ENCODE results near the gene CREB5.

The CREB5 gene

GRCh38 chr7:28435152-28435551 is 22.8 kb downstream of the CREB5 start:
- H3K9me3 ChIP-seq (ENCODE audit: control insufficient read depth, low read length): no peaks in the 10 kb centered on the region
- H3K4me3 ChIP-seq (ENCODE audit: extremely low read depth, insufficient read depth, low read length, poor library complexity, severe bottlenecking): no peak overlapping the region
- no peaks in the 10 kb centered on the region for H3K4me1 ChIP-seq (ENCODE audit: control insufficient read depth, insufficient read depth, low read length, poor library complexity, severe bottlenecking)
- H3K27ac ChIP-seq (ENCODE audit: low read depth, low read length, severe bottlenecking): no peak overlapping the region
- no CpG with 5 or more reads among the region's 4 CpGs for WGBS, 2 experiments (ENCODE audit: insufficient coverage in 2 of 2)
- no peaks in the 10 kb centered on the region for H3K36me3 ChIP-seq (ENCODE audit: control insufficient read depth, insufficient read depth, low read length)

GRCh38 chr7:28435732-28436378 is 23.5 kb downstream of the CREB5 start:
- no CpG with 5 or more reads among the region's 2 CpGs for WGBS, 2 experiments (ENCODE audit: insufficient coverage in 2 of 2)
- H3K27ac ChIP-seq (ENCODE audit: low read depth, low read length, severe bottlenecking): no peak overlapping the region
- no peaks in the 10 kb centered on the region for H3K4me1 ChIP-seq (ENCODE audit: control insufficient read depth, insufficient read depth, low read length, poor library complexity, severe bottlenecking)
- no peak overlapping the region for H3K4me3 ChIP-seq (ENCODE audit: extremely low read depth, insufficient read depth, low read length, poor library complexity, severe bottlenecking)
- H3K36me3 ChIP-seq (ENCODE audit: control insufficient read depth, insufficient read depth, low read length): no peaks in the 10 kb centered on the region
- H3K9me3 ChIP-seq (ENCODE audit: control insufficient read depth, low read length): no peaks in the 10 kb centered on the region

- Histone ChIP-seq H3K9me3 (ENCODE audit: control insufficient read depth, low read length) (no peaks in the 10 kb centered on the region), H3K36me3 (ENCODE audit: control insufficient read depth, insufficient read depth, low read length) (no peaks in the 10 kb centered on the region), H3K4me3 (ENCODE audit: extremely low read depth, insufficient read depth, low read length, poor library complexity, severe bottlenecking) (no peak overlapping the region), H3K27ac (ENCODE audit: low read depth, low read length, severe bottlenecking) (no peak overlapping the region), H3K4me1 (ENCODE audit: control insufficient read depth, insufficient read depth, low read length, poor library complexity, severe bottlenecking) (no peaks in the 10 kb centered on the region)
- 87 to 98% methylated on average over 7 of the region's 8 CpGs for WGBS, 2 experiments (ENCODE audit: insufficient coverage in 2 of 2)
Measured at GRCh38 chr7:28440055-28440601, 27.8 kb downstream of the CREB5 start.

GRCh38 chr7:28442540-28443420 is 30.5 kb downstream of the CREB5 start:
- Histone ChIP-seq H3K9me3 (ENCODE audit: control insufficient read depth, low read length) (no peaks in the 10 kb centered on the region), H3K36me3 (ENCODE audit: control insufficient read depth, insufficient read depth, low read length) (no peaks in the 10 kb centered on the region), H3K4me1 (ENCODE audit: control insufficient read depth, insufficient read depth, low read length, poor library complexity, severe bottlenecking) (no peaks in the 10 kb centered on the region), H3K4me3 (ENCODE audit: extremely low read depth, insufficient read depth, low read length, poor library complexity, severe bottlenecking) (no peak overlapping the region), H3K27ac (ENCODE audit: low read depth, low read length, severe bottlenecking) (no peak overlapping the region)
- WGBS, 2 experiments (ENCODE audit: insufficient coverage in 2 of 2): 100% methylated on average over 1 of the region's 5 CpGs; no CpG with 5 or more reads in 1 of the 2 experiments

GRCh38 chr7:28446131-28446530 is 33.8 kb downstream of the CREB5 start:
- Histone ChIP-seq H3K36me3 (ENCODE audit: control insufficient read depth, insufficient read depth, low read length) (no peaks in the 10 kb centered on the region), H3K9me3 (ENCODE audit: control insufficient read depth, low read length) (no peaks in the 10 kb centered on the region), H3K4me1 (ENCODE audit: control insufficient read depth, insufficient read depth, low read length, poor library complexity, severe bottlenecking) (no peaks in the 10 kb centered on the region), H3K4me3 (ENCODE audit: extremely low read depth, insufficient read depth, low read length, poor library complexity, severe bottlenecking) (no peak overlapping the region), H3K27ac (ENCODE audit: low read depth, low read length, severe bottlenecking) (no peak overlapping the region)
- WGBS, 2 experiments (ENCODE audit: insufficient coverage in 2 of 2): 100% methylated on average over 1 of the region's 5 CpGs; no CpG with 5 or more reads in 1 of the 2 experiments

- Histone ChIP-seq H3K36me3 (ENCODE audit: control insufficient read depth, insufficient read depth, low read length) (no peaks in the 10 kb centered on the region), H3K9me3 (ENCODE audit: control insufficient read depth, low read length) (no peaks in the 10 kb centered on the region), H3K4me3 (ENCODE audit: extremely low read depth, insufficient read depth, low read length, poor library complexity, severe bottlenecking) (no peak overlapping the region), H3K27ac (ENCODE audit: low read depth, low read length, severe bottlenecking) (no peak overlapping the region), H3K4me1 (ENCODE audit: control insufficient read depth, insufficient read depth, low read length, poor library complexity, severe bottlenecking) (no peaks in the 10 kb centered on the region)
- 90 to 100% methylated on average over 2 to 3 of the region's 5 CpGs for WGBS, 2 experiments (ENCODE audit: insufficient coverage in 2 of 2)
Measured at GRCh38 chr7:28447071-28447470, 34.8 kb downstream of the CREB5 start.

- Histone ChIP-seq H3K4me3 (ENCODE audit: extremely low read depth, insufficient read depth, low read length, poor library complexity, severe bottlenecking) (no peak overlapping the region), H3K9me3 (ENCODE audit: control insufficient read depth, low read length) (no peaks in the 10 kb centered on the region), H3K27ac (ENCODE audit: low read depth, low read length, severe bottlenecking) (no peak overlapping the region), H3K4me1 (ENCODE audit: control insufficient read depth, insufficient read depth, low read length, poor library complexity, severe bottlenecking) (no peaks in the 10 kb centered on the region), H3K36me3 (ENCODE audit: control insufficient read depth, insufficient read depth, low read length) (no peaks in the 10 kb centered on the region)
- 59 to 76% methylated on average over 2 of the region's 4 CpGs for WGBS, 2 experiments (ENCODE audit: insufficient coverage in 2 of 2)
Measured at GRCh38 chr7:28448708-28449107, 36.4 kb downstream of the CREB5 start.

- WGBS, 2 experiments (ENCODE audit: insufficient coverage in 2 of 2): 81% methylated on average over 2 of the region's 2 CpGs; no CpG with 5 or more reads in 1 of the 2 experiments
- Histone ChIP-seq H3K27ac (ENCODE audit: low read depth, low read length, severe bottlenecking) (no peak overlapping the region), H3K4me1 (ENCODE audit: control insufficient read depth, insufficient read depth, low read length, poor library complexity, severe bottlenecking) (no peaks in the 10 kb centered on the region), H3K36me3 (ENCODE audit: control insufficient read depth, insufficient read depth, low read length) (no peaks in the 10 kb centered on the region), H3K9me3 (ENCODE audit: control insufficient read depth, low read length) (no peaks in the 10 kb centered on the region), H3K4me3 (ENCODE audit: extremely low read depth, insufficient read depth, low read length, poor library complexity, severe bottlenecking) (no peak overlapping the region)
Measured at GRCh38 chr7:28452681-28453080, 40.4 kb downstream of the CREB5 start.

- Histone ChIP-seq H3K36me3 (ENCODE audit: control insufficient read depth, insufficient read depth, low read length) (no peaks in the 10 kb centered on the region), H3K27ac (ENCODE audit: low read depth, low read length, severe bottlenecking) (no peak overlapping the region)
- 92% methylated on average over 4 to 5 of the region's 5 CpGs for WGBS, 2 experiments (ENCODE audit: insufficient coverage in 2 of 2)
Measured at GRCh38 chr7:28455486-28455885, 43.2 kb downstream of the CREB5 start.

GRCh38 chr7:28456044-28456443 is 43.7 kb downstream of the CREB5 start:
- Histone ChIP-seq H3K4me1 (ENCODE audit: control insufficient read depth, insufficient read depth, low read length, poor library complexity, severe bottlenecking) (no peaks in the 10 kb centered on the region), H3K4me3 (ENCODE audit: extremely low read depth, insufficient read depth, low read length, poor library complexity, severe bottlenecking) (no peak overlapping the region), H3K27ac (ENCODE audit: low read depth, low read length, severe bottlenecking) (no peak overlapping the region), H3K36me3 (ENCODE audit: control insufficient read depth, insufficient read depth, low read length) (no peaks in the 10 kb centered on the region), H3K9me3 (ENCODE audit: control insufficient read depth, low read length) (no peaks in the 10 kb centered on the region)
- 63 to 71% methylated on average over 1 of the region's 1 CpG for WGBS, 2 experiments (ENCODE audit: insufficient coverage in 2 of 2)

More at GRCh38 chr7:28455486-28455885, 43.2 kb downstream of the CREB5 start:
- Histone ChIP-seq H3K9me3 (ENCODE audit: control insufficient read depth, low read length) (no peaks in the 10 kb centered on the region), H3K4me1 (ENCODE audit: control insufficient read depth, insufficient read depth, low read length, poor library complexity, severe bottlenecking) (no peaks in the 10 kb centered on the region), H3K4me3 (ENCODE audit: extremely low read depth, insufficient read depth, low read length, poor library complexity, severe bottlenecking) (no peak overlapping the region)
